Measurements from ENCODE around the gene DGCR2. TPM values are rescaled to one million over a fixed set of nuclear protein-coding genes. Genes with fewer than 3 reads are reported as not detected.

Gene DGCR2
- total RNA-seq, 2 donors from 2014 or later = 43.8 to 89.3 TPM

DNA sequence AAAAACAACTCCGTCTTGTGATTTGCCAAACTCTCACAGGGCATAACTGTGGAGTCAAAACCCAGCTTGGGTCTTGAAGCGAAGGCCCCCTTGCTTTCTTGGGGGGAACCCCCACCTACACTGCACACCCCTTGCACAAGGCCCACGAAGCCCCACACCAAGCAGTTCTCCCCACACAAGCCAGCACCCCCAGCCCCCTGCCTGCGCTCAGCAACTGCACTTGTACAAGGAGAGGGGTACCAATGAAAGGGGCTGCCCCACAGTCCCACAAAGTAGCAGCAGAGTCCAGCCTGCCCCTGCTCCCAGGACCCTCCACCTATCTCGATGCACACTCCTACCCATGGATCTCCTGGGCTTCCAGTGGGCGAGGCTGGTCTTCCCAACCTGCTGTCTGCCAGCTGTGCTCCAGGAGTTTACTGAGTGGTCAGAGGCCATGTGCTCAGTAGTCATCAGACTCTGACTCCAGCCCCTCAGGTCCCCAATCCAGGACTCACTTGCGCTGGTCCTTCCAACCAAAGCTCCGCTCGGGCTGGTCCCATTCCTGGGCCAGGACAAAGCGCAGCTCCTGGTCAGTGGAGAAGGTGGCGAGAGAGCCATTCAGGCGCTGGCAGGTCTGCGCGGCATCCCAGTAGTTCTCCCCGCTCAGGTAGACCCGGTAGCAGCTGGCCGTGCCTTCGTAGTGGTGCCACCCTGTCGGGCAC, 57.7 kb downstream of the DGCR2 start:
- H3K4me3 ChIP-seq = no peak overlapping the region
- H3K4me1 ChIP-seq = peaks cover 22% of the 10 kb centered on the region
- H3K36me3 ChIP-seq (replicated peaks in 1 of 2; ENCODE audit: insufficient read depth in 1 of 2, low read depth in 2 of 2) = peaks cover 4 to 21% of the 10 kb centered on the region in 2 donors
- WGBS, 2 donors = 96 to 98% methylated on average over 18 to 19 of the region's 19 CpGs
- H3K27me3 ChIP-seq = no peaks in the 10 kb centered on the region
- DNase-seq = no peak
- no peak for ATAC-seq
- H3K27ac ChIP-seq = no peak overlapping the region
- intact Hi-C loops (cut with DNase I) = no loop called here
- no peaks in the 10 kb centered on the region for H3K9me3 ChIP-seq
- TF ChIP-seq POLR2A (IDR thresholded peaks at IDR 0.05) = no peak
- TF ChIP-seq, protein P1, sequence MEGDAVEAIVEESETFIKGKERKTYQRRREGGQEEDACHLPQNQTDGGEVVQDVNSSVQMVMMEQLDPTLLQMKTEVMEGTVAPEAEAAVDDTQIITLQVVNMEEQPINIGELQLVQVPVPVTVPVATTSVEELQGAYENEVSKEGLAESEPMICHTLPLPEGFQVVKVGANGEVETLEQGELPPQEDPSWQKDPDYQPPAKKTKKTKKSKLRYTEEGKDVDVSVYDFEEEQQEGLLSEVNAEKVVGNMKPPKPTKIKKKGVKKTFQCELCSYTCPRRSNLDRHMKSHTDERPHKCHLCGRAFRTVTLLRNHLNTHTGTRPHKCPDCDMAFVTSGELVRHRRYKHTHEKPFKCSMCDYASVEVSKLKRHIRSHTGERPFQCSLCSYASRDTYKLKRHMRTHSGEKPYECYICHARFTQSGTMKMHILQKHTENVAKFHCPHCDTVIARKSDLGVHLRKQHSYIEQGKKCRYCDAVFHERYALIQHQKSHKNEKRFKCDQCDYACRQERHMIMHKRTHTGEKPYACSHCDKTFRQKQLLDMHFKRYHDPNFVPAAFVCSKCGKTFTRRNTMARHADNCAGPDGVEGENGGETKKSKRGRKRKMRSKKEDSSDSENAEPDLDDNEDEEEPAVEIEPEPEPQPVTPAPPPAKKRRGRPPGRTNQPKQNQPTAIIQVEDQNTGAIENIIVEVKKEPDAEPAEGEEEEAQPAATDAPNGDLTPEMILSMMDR (IDR thresholded peaks at IDR 0.05) = no peak

DNA sequence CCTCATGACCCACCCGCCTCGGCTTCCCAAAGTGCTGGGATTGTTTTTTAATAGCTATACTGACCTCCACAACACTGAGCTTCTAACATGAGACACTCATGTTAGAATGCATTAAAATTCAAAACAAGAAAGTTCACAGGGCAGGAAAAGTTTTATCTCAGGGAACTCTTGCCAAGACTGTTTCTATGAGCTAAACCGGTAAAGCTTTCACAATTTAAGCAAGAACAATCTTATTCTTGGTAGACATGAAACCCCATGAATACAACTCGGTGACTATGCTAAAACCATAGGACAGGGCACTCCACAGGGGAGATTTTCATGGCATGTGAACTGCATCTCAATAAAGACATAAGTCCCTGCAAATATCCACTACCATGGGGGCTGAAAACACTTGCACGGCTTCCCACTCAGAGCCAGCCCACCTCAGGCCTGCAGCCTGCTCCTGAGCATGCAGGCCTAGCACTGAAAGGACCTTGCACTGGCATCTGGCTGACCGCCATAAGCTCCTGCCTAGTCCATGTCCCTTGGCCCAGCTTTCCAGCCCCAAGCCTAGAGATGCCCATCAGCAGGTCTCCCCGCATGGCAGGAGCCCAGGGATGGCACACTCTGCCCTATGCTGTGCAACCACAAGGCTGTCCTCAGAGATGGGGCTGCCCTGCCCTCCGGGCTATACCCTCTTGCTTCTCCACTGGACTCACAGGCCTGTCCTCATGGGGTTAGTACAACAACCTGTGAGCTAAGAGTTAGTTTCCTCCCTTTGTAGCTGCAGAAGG, 58.4 kb downstream of the DGCR2 start:
- ATAC-seq (no peak), DNase-seq (peak in 1 of 4 donors; percentile 59)
- peaks cover 28% of the 10 kb centered on the region for H3K4me1 ChIP-seq
- H3K27ac ChIP-seq = no peak overlapping the region
- no peaks in the 10 kb centered on the region for H3K27me3 ChIP-seq
- 78 to 84% methylated on average over 8 of the region's 8 CpGs for WGBS, 2 donors
- H3K4me3 ChIP-seq = no peak overlapping the region
- H3K36me3 ChIP-seq (replicated peaks in 1 of 2; ENCODE audit: insufficient read depth in 1 of 2, low read depth in 2 of 2) = peaks cover 4 to 21% of the 10 kb centered on the region in 2 donors
- TF ChIP-seq, protein P1 (IDR thresholded peaks at IDR 0.05) = no peak
- no peak for TF ChIP-seq POLR2A (IDR thresholded peaks at IDR 0.05)
- no peaks in the 10 kb centered on the region for H3K9me3 ChIP-seq
- intact Hi-C loops (cut with DNase I) = no loop called here

DNA sequence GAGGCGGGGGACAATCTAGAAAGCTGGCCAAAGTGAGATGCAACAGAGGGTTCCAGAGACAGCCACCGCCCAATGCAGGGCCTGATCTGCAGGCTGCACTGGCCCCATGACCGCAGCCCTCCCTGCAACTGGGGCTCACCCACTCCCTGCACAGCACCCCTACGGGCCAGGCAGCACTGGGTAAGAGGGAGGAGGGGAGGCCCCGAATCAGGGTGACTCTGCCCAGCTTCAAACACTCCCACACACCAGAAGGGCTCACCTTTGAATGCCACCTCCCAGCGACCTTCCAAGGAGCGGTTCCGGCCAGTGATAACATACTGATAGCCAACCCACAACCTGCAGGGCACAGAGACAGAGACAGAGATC, 59.3 kb downstream of the DGCR2 start:
- ATAC-seq = no peak
- Histone ChIP-seq H3K27me3 (no peaks in the 10 kb centered on the region), H3K9me3 (no peaks in the 10 kb centered on the region), H3K36me3 (replicated peaks in 1 of 2; ENCODE audit: insufficient read depth in 1 of 2, low read depth in 2 of 2) (peaks cover 4 to 21% of the 10 kb centered on the region in 2 donors), H3K4me3 (no peak overlapping the region), H3K4me1 (peaks cover 34% of the 10 kb centered on the region), H3K27ac (peak overlapping the region in 1 of 4 donors; percentile 15)
- DNase-seq = no peak
- intact Hi-C loops (cut with DNase I) = no loop called here
- WGBS, 2 donors = 40 to 71% methylated on average over 8 of the region's 8 CpGs
- TF ChIP-seq POLR2A (IDR thresholded peaks at IDR 0.05) = no peak
- TF ChIP-seq, protein P1 (IDR thresholded peaks at IDR 0.05) = no peak

DNA sequence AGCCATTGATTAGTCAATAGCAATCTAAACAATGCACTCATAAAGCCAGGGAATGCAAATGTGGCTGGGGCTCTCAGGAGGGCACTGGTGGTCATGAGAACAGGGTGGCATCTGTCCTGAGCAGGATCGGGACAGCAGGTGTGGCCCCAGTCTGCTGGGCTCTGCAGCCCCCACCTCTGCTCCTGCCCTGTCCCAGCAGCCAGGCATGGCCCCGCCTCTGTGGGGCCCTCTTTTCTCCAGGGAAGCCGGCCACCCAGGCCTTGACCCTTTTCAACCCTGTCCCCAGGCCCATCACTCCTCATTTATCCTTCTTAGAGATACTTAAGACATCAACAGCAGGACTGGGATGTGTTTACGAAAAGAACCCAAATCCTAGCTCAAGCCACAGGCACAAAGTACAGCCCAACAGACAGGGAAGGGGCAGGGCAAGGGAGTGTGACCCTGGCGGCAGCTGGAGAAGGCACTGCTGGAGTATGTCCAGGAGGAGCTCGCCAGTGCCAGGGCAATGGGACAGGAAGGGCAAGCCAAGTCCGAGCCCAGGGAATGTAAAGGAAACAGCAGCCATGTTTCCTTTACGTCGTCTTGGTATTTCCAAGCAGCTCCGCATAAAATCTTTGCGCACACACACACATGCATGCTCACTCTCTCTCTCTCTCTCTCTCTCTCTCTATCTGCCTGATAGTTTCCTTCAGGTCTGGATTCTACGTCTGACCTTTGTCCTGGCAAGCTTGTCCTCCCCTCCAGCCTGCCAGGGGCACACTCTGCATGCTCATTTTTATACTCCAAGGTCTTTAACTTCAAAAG, 59.9 kb downstream of the DGCR2 start:
- H3K27ac ChIP-seq = peak overlapping the region in 1 of 4 donors; percentile 15
- no peaks in the 10 kb centered on the region for H3K9me3 ChIP-seq
- H3K36me3 ChIP-seq (replicated peaks in 1 of 2; ENCODE audit: insufficient read depth in 1 of 2, low read depth in 2 of 2) = peaks cover 4 to 19% of the 10 kb centered on the region in 2 donors
- intact Hi-C loops (cut with DNase I) = no loop called here
- H3K4me3 ChIP-seq = no peak overlapping the region
- no peaks in the 10 kb centered on the region for H3K27me3 ChIP-seq
- ATAC-seq (peak; percentile 28), DNase-seq (peak; percentile 40 to 77 (median 64))
- no peak for TF ChIP-seq POLR2A (IDR thresholded peaks at IDR 0.05)
- TF ChIP-seq, protein P1 (IDR thresholded peaks at IDR 0.05) = peak in 1 of 7 experiments; percentile 6
- H3K4me1 ChIP-seq = peaks cover 34% of the 10 kb centered on the region
- WGBS, 2 donors = 28 to 42% methylated on average over 10 to 12 of the region's 12 CpGs

All from body of pancreas (tissue), 4 donors.